ENCODE results near the gene ACKR2.

ACKR2 gene

DNA sequence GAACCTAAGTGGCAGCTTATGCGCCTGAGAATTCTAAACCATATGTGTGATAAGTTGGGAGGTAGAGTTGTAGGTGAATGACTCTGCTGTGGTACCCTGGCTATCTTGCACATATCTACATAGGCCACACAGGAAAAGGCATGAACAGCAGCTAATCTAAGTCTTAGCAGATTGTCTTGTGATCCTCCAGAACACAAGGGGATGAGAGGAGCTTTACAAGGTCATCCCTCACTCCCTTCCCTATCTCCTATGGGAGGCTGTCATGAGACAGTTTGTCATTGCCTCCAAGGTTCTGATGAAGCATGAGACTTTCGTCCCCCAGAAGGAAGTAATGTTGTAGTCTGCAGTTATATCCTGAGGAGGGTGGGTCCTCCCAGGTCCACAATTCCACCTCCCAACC is 93.0 kb downstream of the ACKR2 start:
- Histone ChIP-seq H3K27me3 (ENCODE audit: low read depth) (0 out of 2 replicates have a peak, but pooled peaks cover 5% of the 10 kb centered on the region), H3K4me1 (no peaks in the 10 kb centered on the region), H3K36me3 (replicated peaks) (no peaks in the 10 kb centered on the region), H3K4me3 (no peak overlapping the region), H3K9me3 (no peaks in the 10 kb centered on the region)
- no peak for DNase-seq (ENCODE audit: low spot score in 2 of 2)
- in situ Hi-C loops (cut with MboI; ENCODE audit: low sequenced_read_pairs): no loop called here

DNA sequence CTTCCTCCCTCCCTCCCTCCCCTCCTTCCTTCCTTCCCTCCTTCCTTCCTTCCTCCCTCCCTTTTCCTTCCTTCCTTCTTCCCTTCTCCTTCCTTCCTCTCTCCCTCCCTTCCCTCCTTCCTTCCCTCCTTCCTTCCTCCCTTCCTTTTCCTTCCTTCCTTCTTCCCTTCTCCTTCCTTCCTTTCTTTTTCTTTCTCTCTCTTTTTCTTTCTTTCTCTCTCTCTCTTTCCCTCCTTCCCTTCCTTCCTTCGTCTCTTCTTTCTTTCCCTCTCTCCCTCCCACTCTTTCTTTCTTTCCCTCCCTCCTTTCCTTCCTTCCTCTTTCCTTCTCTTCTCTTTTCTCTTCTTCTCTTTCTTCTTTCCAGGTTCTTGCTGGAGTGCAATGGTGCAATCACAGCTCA is 94.8 kb downstream of the ACKR2 start:
- DNase-seq (ENCODE audit: low spot score in 2 of 2): no peak
- no peaks in the 10 kb centered on the region for H3K9me3 ChIP-seq
- no peaks in the 10 kb centered on the region for H3K36me3 ChIP-seq (replicated peaks)
- H3K4me3 ChIP-seq: no peak overlapping the region
- H3K27me3 ChIP-seq (ENCODE audit: low read depth): 0 out of 2 replicates have a peak, but pooled peaks cover 5% of the 10 kb centered on the region
- in situ Hi-C loops (cut with MboI; ENCODE audit: low sequenced_read_pairs): no loop called here
- no peaks in the 10 kb centered on the region for H3K4me1 ChIP-seq

- no peak for DNase-seq (ENCODE audit: low spot score in 2 of 2)
- Histone ChIP-seq H3K4me3 (no peak overlapping the region), H3K4me1 (no peaks in the 10 kb centered on the region), H3K9me3 (no peaks in the 10 kb centered on the region), H3K27me3 (ENCODE audit: low read depth) (0 out of 2 replicates have a peak, but pooled peaks cover 5% of the 10 kb centered on the region), H3K36me3 (replicated peaks) (no peaks in the 10 kb centered on the region)
- in situ Hi-C loops (cut with MboI; ENCODE audit: low sequenced_read_pairs): no loop called here
Observed at GRCh38 chr3:42905740-42906069, 96.5 kb downstream of the ACKR2 start.

GRCh38 chr3:42906070-42906847 is 97.0 kb downstream of the ACKR2 start, which contains the start of gene ZNF662:
ZNF662 (plus strand) TSS chr3:42906142; CDS start chr3:42908115, 1,973 bp downstream.
- no peak for DNase-seq (ENCODE audit: low spot score in 2 of 2)
- in situ Hi-C loops (cut with MboI; ENCODE audit: low sequenced_read_pairs): no loop called here
- no peaks in the 10 kb centered on the region for H3K36me3 ChIP-seq (replicated peaks)
- H3K9me3 ChIP-seq: no peaks in the 10 kb centered on the region
- H3K4me3 ChIP-seq: no peak within 1 kb of the TSS
- H3K27me3 ChIP-seq (ENCODE audit: low read depth): 0 out of 2 replicates have a peak, but pooled peaks cover 5% of the 10 kb centered on the region
- H3K4me1 ChIP-seq: no peaks in the 10 kb centered on the region

DNA sequence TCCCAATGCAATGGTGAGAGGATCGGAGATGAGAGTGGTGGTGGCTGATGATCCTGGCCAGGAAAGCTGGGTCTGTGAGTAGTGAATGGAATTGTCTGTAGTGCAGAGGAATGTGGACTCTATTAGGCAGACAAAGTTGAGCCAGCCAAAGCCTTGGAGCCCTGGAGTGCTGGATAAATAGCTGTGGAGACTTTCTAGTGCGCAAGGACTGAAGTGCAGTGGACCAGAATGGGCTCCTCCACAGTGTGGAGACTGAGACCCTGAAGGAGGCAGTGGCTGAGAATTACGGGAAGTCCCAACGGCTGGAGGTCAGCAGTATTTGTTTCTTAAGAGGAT is 97.6 kb downstream of the ACKR2 start:
- Histone ChIP-seq H3K27me3 (ENCODE audit: low read depth) (0 out of 2 replicates have a peak, but pooled peaks cover 5% of the 10 kb centered on the region), H3K9me3 (no peaks in the 10 kb centered on the region), H3K4me3 (no peak overlapping the region), H3K4me1 (no peaks in the 10 kb centered on the region), H3K36me3 (replicated peaks) (no peaks in the 10 kb centered on the region)
- DNase-seq (ENCODE audit: low spot score in 2 of 2): no peak
- in situ Hi-C loops (cut with MboI; ENCODE audit: low sequenced_read_pairs): no loop called here

GRCh38 chr3:42908675-42909074 is 99.4 kb downstream of the ACKR2 start:
- DNase-seq (ENCODE audit: low spot score in 2 of 2): no peak
- Histone ChIP-seq H3K4me3 (no peak overlapping the region), H3K4me1 (no peaks in the 10 kb centered on the region), H3K36me3 (replicated peaks) (no peaks in the 10 kb centered on the region), H3K27me3 (ENCODE audit: low read depth) (0 out of 2 replicates have a peak, but pooled peaks cover 2% of the 10 kb centered on the region), H3K9me3 (no peaks in the 10 kb centered on the region)
- in situ Hi-C loops (cut with MboI; ENCODE audit: low sequenced_read_pairs): no loop called here

DNA sequence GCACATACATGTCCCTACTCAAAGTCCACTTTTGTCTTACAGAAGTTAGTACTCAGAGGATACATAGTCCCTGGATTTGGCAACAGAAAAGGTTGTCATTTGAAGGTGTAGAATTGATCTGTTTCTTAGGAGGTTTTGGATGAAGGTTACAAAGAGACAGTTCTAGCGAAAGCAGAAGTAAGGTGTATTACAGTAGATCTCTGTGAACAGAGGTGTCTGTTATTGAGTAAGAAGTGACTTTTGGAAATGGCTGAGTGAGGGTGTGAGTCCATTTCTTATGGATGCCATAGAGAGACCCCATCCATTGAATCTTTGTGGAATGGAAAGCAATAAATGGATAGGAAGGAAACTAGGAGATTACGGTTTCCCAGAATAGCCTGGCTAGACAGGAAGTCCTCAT is 102.3 kb downstream of the ACKR2 start:
- no peaks in the 10 kb centered on the region for H3K27me3 ChIP-seq (ENCODE audit: low read depth)
- H3K4me1 ChIP-seq: no peaks in the 10 kb centered on the region
- no peak for DNase-seq (ENCODE audit: low spot score in 2 of 2)
- H3K9me3 ChIP-seq: 0 out of 2 replicates have a peak, but pooled peaks cover 5% of the 10 kb centered on the region
- in situ Hi-C loops (cut with MboI; ENCODE audit: low sequenced_read_pairs): no loop called here
- H3K36me3 ChIP-seq (replicated peaks): no peaks in the 10 kb centered on the region
- H3K4me3 ChIP-seq: no peak overlapping the region

- in situ Hi-C loops (cut with MboI; ENCODE audit: low sequenced_read_pairs): no loop called here
- H3K9me3 ChIP-seq: 0 out of 2 replicates have a peak, but pooled peaks cover 5% of the 10 kb centered on the region
- no peaks in the 10 kb centered on the region for H3K36me3 ChIP-seq (replicated peaks)
- H3K27me3 ChIP-seq (ENCODE audit: low read depth): no peaks in the 10 kb centered on the region
- H3K4me3 ChIP-seq: no peak overlapping the region
- no peaks in the 10 kb centered on the region for H3K4me1 ChIP-seq
- no peak for DNase-seq (ENCODE audit: low spot score in 2 of 2)
Observed at GRCh38 chr3:42914771-42915515, 105.7 kb downstream of the ACKR2 start.

Data from HAP-1 (cell line).